ENCODE data around the gene CETN2. TPM values are rescaled to one million over a fixed set of nuclear protein-coding genes. Genes with fewer than 3 reads are reported as not detected.
"Not testable (repeated sequence)": the region's sequence is repeated elsewhere in the genome, so short reads cannot be mapped to it uniquely, and the experiment has no call there.

CETN2 gene
- total and polyA plus RNA-seq, 7 experiments from 2014 or later = 7.0 to 28.2 (median 8.2) TPM

DNA sequence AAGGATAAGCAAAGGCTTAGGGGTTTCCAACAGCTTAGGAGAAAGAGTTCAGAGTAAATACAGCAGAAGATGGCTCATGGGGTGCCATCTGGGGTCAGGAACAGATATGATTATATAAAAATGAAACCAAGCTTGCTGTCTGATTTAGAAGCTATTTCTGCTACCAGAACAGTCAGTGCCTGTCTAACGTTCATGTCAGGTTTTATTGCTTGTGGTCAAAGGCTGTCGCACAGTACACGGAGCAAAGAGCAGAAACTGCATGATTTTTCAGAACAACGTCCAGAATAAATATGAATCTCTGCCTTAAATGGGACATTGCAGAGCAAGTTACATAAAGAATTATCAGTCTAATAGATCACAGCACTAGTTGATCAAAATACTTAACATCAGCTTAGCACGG, 17.4 kb downstream of the CETN2 start:
- Mint-ChIP-seq H3K4me1 (peaks cover 0 to 12% (median 5%) of the 10 kb centered on the region in 7 donors), H3K4me3 (peak overlapping the region in 3 of 10 donors; percentile 18 to 44 (median 20)), H3K27me3 (peaks cover 0 to 6% (median 3%) of the 10 kb centered on the region in 5 donors), H3K9me3 (no peaks in the 10 kb centered on the region), H3K27ac (no peak overlapping the region), H3K36me3 (no peaks in the 10 kb centered on the region)
- ChIA-PET POLR2A (no interaction called here), CTCF (no interaction called here)
- Histone ChIP-seq H3K27me3 (ENCODE audit: control insufficient read depth in 2 of 2, insufficient read depth in 2 of 2, low read length in 2 of 2) (no peaks in the 10 kb centered on the region), H3K4me3 (ENCODE audit: low read length) (no peak overlapping the region), H3K36me3 (ENCODE audit: control insufficient read depth in 2 of 3, insufficient read depth in 3 of 3, low read length in 3 of 3) (no peaks in the 10 kb centered on the region), H3K9me3 (ENCODE audit: control insufficient read depth in 2 of 3, low read length in 3 of 3) (no peaks in the 10 kb centered on the region), H3K4me1 (ENCODE audit: control insufficient read depth in 2 of 2, insufficient read depth in 2 of 2, low read length in 2 of 2) (no peaks in the 10 kb centered on the region), H3K27ac (ENCODE audit: low read depth, low read length) (no peak overlapping the region)
- no peak for DNase-seq
- intact Hi-C loops (cut with micrococcal nuclease) = no loop called here
- no peak for ATAC-seq

DNA sequence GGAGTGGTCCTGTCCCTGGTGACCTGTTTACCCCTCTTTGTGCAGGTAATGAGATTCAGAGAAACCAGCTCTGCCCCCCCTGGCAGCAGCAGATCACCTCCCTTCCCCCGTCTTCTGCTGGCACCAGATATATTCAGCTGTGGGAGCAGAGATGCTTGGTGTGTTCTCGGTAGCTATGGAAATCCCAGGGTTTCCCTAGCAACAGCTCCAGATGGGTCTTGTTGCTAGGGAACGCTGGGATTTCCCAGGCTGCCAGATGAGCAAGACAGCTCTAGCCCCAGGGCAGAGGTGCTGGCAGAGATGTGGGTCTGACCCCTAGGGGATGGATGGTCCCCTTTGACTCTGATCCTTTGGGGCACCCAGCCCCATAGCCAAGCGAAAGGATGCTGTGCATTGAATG, 20.2 kb downstream of the CETN2 start:
- ChIA-PET CTCF (no interaction called here), POLR2A (no interaction called here)
- no peak for ATAC-seq
- Mint-ChIP-seq H3K27me3 (peaks cover 0 to 10% (median 5%) of the 10 kb centered on the region in 5 donors), H3K36me3 (no peaks in the 10 kb centered on the region), H3K9me3 (no peaks in the 10 kb centered on the region), H3K4me3 (no peak overlapping the region), H3K27ac (no peak overlapping the region), H3K4me1 (peaks cover 0 to 15% (median 5%) of the 10 kb centered on the region in 7 donors)
- no peak overlapping the region for H3K27ac ChIP-seq (ENCODE audit: low read depth, low read length)
- DNase-seq = no peak
- H3K36me3 ChIP-seq (ENCODE audit: control insufficient read depth in 2 of 3, insufficient read depth in 3 of 3, low read length in 3 of 3) = no peaks in the 10 kb centered on the region
- no peaks in the 10 kb centered on the region for H3K9me3 ChIP-seq (ENCODE audit: control insufficient read depth in 2 of 3, low read length in 3 of 3)
- no peaks in the 10 kb centered on the region for H3K27me3 ChIP-seq (ENCODE audit: control insufficient read depth in 2 of 2, insufficient read depth in 2 of 2, low read length in 2 of 2)
- no peaks in the 10 kb centered on the region for H3K4me1 ChIP-seq (ENCODE audit: control insufficient read depth in 2 of 2, insufficient read depth in 2 of 2, low read length in 2 of 2)
- no peak overlapping the region for H3K4me3 ChIP-seq (ENCODE audit: low read length)
- intact Hi-C loops (cut with micrococcal nuclease) = no loop called here

DNA sequence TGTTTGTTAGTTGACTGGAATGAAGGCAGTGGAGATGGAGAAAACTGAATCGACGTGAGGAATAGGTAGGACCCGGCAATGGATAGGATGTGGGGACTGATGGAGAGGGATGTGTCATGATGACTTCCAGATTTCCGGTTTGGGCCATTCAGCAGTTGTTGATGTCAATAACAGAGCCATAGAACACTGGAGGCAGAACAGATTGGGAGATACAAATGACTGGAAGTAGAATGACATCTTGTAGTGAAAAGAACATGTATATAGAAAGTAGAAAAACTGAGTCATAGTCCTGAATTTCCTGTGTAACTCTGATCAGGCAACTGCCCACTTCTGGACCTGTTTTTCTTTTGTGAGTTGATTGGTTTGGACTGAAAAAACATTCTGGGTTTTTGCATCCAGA, 24.5 kb downstream of the CETN2 start:
- no peaks in the 10 kb centered on the region for H3K36me3 ChIP-seq (ENCODE audit: control insufficient read depth in 2 of 3, insufficient read depth in 3 of 3, low read length in 3 of 3)
- no peaks in the 10 kb centered on the region for H3K9me3 Mint-ChIP-seq
- no peak overlapping the region for H3K27ac ChIP-seq (ENCODE audit: low read depth, low read length)
- ATAC-seq = no peak
- H3K36me3 Mint-ChIP-seq = no peaks in the 10 kb centered on the region
- ChIA-PET POLR2A (no interaction called here), CTCF (no interaction called here)
- H3K4me3 ChIP-seq (ENCODE audit: low read length) = no peak overlapping the region
- DNase-seq = no peak
- peaks cover 6 to 18% (median 15%) of the 10 kb centered on the region in 5 donors for H3K27me3 Mint-ChIP-seq
- H3K27me3 ChIP-seq (ENCODE audit: control insufficient read depth in 2 of 2, insufficient read depth in 2 of 2, low read length in 2 of 2) = no peaks in the 10 kb centered on the region
- H3K4me1 Mint-ChIP-seq = peaks cover 0 to 3% (median 0%) of the 10 kb centered on the region in 7 donors
- H3K27ac Mint-ChIP-seq = no peak overlapping the region
- H3K4me1 ChIP-seq (ENCODE audit: control insufficient read depth in 2 of 2, insufficient read depth in 2 of 2, low read length in 2 of 2) = no peaks in the 10 kb centered on the region
- intact Hi-C loops (cut with micrococcal nuclease) = no loop called here
- no peaks in the 10 kb centered on the region for H3K9me3 ChIP-seq (ENCODE audit: control insufficient read depth in 2 of 3, low read length in 3 of 3)
- H3K4me3 Mint-ChIP-seq = no peak overlapping the region

DNA sequence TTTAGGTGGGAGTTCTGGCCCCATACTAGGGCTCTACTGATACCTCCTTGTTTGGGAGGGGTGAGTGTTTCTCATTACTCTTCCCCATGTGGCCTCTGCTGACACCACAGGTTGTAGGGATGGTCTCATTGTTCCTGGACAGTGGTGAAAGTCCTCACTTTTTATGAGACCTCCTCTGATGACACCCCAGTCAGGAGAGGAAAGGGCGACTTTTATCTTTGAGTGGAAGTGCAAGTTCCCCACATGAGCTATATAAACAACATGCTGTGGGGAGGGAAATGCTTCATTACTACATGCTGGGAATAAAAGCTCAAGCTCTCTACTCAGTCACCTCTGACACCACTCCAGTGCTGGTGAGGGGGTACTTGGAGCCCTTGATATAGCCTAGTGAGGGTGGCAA, 31.6 kb downstream of the CETN2 start:
- DNase-seq (no peak), ATAC-seq (no peak)
- ChIA-PET POLR2A (no interaction called here), CTCF (no interaction called here)
- H3K4me1 ChIP-seq (ENCODE audit: control insufficient read depth in 2 of 2, insufficient read depth in 2 of 2, low read length in 2 of 2) = no peaks in the 10 kb centered on the region
- no peak overlapping the region for H3K27ac ChIP-seq (ENCODE audit: low read depth, low read length)
- no peak overlapping the region for H3K4me3 ChIP-seq (ENCODE audit: low read length)
- H3K27me3 ChIP-seq (ENCODE audit: control insufficient read depth in 2 of 2, insufficient read depth in 2 of 2, low read length in 2 of 2) = no peaks in the 10 kb centered on the region
- Mint-ChIP-seq H3K4me1 (no peaks in the 10 kb centered on the region), H3K4me3 (no peak overlapping the region), H3K27ac (no peak overlapping the region), H3K27me3 (peaks cover 5 to 14% (median 8%) of the 10 kb centered on the region in 5 donors), H3K9me3 (no peaks in the 10 kb centered on the region), H3K36me3 (no peaks in the 10 kb centered on the region)
- H3K9me3 ChIP-seq (ENCODE audit: control insufficient read depth in 2 of 3, low read length in 3 of 3) = no peaks in the 10 kb centered on the region
- intact Hi-C loops (cut with micrococcal nuclease) = no loop called here
- no peaks in the 10 kb centered on the region for H3K36me3 ChIP-seq (ENCODE audit: control insufficient read depth in 2 of 3, insufficient read depth in 3 of 3, low read length in 3 of 3)

DNA sequence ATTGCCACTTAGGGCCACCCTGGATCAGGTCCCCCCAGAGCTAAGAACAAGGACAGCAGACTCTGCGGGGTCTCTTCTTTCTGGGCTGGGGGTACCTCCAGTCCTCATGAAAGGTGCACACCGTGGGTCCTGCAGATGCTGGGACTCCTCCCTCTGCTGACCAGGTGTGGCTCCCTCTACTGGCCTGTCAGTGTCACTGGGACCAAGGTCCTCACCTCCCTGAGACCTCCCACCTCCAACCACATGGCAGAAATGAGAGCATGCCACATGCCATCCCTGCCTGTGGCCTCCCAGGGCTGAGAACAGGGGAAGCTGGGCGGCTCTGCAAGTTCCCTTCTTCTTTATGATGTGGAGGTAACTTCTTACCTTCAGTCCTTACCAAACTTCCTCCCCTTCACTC, 43.5 kb downstream of the CETN2 start:
- H3K4me3 ChIP-seq (ENCODE audit: low read length); H3K4me1 Mint-ChIP-seq; H3K9me3 Mint-ChIP-seq; ATAC-seq; H3K27ac Mint-ChIP-seq; H3K4me3 Mint-ChIP-seq; DNase-seq; H3K36me3 ChIP-seq (ENCODE audit: control insufficient read depth in 2 of 3, insufficient read depth in 3 of 3, low read length in 3 of 3); CTCF ChIA-PET; POLR2A ChIA-PET; intact Hi-C loops (cut with micrococcal nuclease); H3K27ac ChIP-seq (ENCODE audit: low read depth, low read length); H3K27me3 Mint-ChIP-seq; H3K27me3 ChIP-seq (ENCODE audit: control insufficient read depth in 2 of 2, insufficient read depth in 2 of 2, low read length in 2 of 2); H3K9me3 ChIP-seq (ENCODE audit: control insufficient read depth in 2 of 3, low read length in 3 of 3); H3K36me3 Mint-ChIP-seq; H3K4me1 ChIP-seq (ENCODE audit: control insufficient read depth in 2 of 2, insufficient read depth in 2 of 2, low read length in 2 of 2): not testable (repeated sequence)

Other genes with a start within 250 kb of the CETN2 start
- gene GABRQ, start 192.9 kb downstream of the CETN2 start, total RNA-seq = under 1 TPM in 1 of 5 experiments, not detected in 4; 0.07 TPM
- gene GABRQ, start 192.9 kb downstream of the CETN2 start, polyA plus RNA-seq = not detected
- gene MAGEA3, start 132.0 kb downstream of the CETN2 start, total RNA-seq = not detected
- not detected for gene MAGEA3, start 132.0 kb downstream of the CETN2 start, polyA plus RNA-seq
- not detected for gene CSAG2, start 121.5 kb downstream of the CETN2 start, total RNA-seq
- not detected for gene CSAG2, start 121.5 kb downstream of the CETN2 start, polyA plus RNA-seq
- not detected for gene MAGEA2B, start 116.1 kb downstream of the CETN2 start, total RNA-seq
- not detected for gene MAGEA2B, start 116.1 kb downstream of the CETN2 start, polyA plus RNA-seq
- not detected for gene CSAG1, start 97.0 kb downstream of the CETN2 start, total RNA-seq
- gene CSAG1, start 97.0 kb downstream of the CETN2 start, polyA plus RNA-seq = not detected
- gene MAGEA12, start 97.0 kb downstream of the CETN2 start, total RNA-seq = not detected
- not detected for gene MAGEA12, start 97.0 kb downstream of the CETN2 start, polyA plus RNA-seq
- not detected for gene MAGEA2, start 76.9 kb downstream of the CETN2 start, total RNA-seq
- gene MAGEA2, start 76.9 kb downstream of the CETN2 start, polyA plus RNA-seq = not detected
- 1 to 10 TPM in 1 of 5 experiments, not detected in 4; 8.3 TPM for gene CSAG3, start 71.5 kb downstream of the CETN2 start, total RNA-seq
- not detected for gene CSAG3, start 71.5 kb downstream of the CETN2 start, polyA plus RNA-seq
- not detected for gene MAGEA6, start 61.1 kb downstream of the CETN2 start, total RNA-seq
- gene MAGEA6, start 61.1 kb downstream of the CETN2 start, polyA plus RNA-seq = not detected
- 10 to 100 TPM in 1 of 5 experiments, 1 to 10 TPM in 4; 3.3 to 13.9 (median 7.2) TPM for gene NSDHL, start 306 bp upstream of the CETN2 start, total RNA-seq
- gene NSDHL, start 306 bp upstream of the CETN2 start, polyA plus RNA-seq = 10 to 100 TPM; 11.3 to 14.6 TPM
- 10 to 100 TPM in 1 of 5 experiments, 1 to 10 TPM in 3, under 1 TPM in 1; 0.58 to 16.0 (median 3.2) TPM for gene ZNF185, start 67.3 kb upstream of the CETN2 start, total RNA-seq
- 1 to 10 TPM; 2.0 to 4.6 TPM for gene ZNF185, start 67.3 kb upstream of the CETN2 start, polyA plus RNA-seq
- gene PNMA5, start 163.4 kb upstream of the CETN2 start, total RNA-seq = under 1 TPM in 1 of 5 experiments, not detected in 4; 0.31 TPM
- gene PNMA5, start 163.4 kb upstream of the CETN2 start, polyA plus RNA-seq = not detected
- gene PNMA3, start 225.7 kb upstream of the CETN2 start, total RNA-seq = 10 to 100 TPM in 2 of 5 experiments, 1 to 10 TPM in 3; 3.9 to 10.9 (median 5.3) TPM
- under 1 TPM; 0.08 to 0.37 TPM for gene PNMA3, start 225.7 kb upstream of the CETN2 start, polyA plus RNA-seq
- under 1 TPM; 0.32 to 0.68 (median 0.56) TPM for gene PNMA6A, start 241.7 kb upstream of the CETN2 start, total RNA-seq
- under 1 TPM; 0.16 to 0.28 TPM for gene PNMA6A, start 241.7 kb upstream of the CETN2 start, polyA plus RNA-seq

Measured in naive thymus-derived CD4-positive, alpha-beta T cell (primary cell).